SK-N-SH (cell line): ENCODE measurements around the gene NYNRIN. TPM values are rescaled to one million over a fixed set of nuclear protein-coding genes. Genes with fewer than 3 reads are reported as not detected.

Source experiments
- CTCF ChIA-PET: fragments of 300-600, 350-600 bp; formaldehyde crosslinking; extraction: SDS; loops from one replicate; lab custom pipeline; 2021; lab: Yijun Ruan, JAX
- POLR2A ChIA-PET: fragments of 350-600 bp; sonication (Branson Sonifier 250); formaldehyde crosslinking; extraction: SDS; loops from one replicate; lab custom pipeline; 2020; ENCODE audit warnings: antibody characterized with exemption, inconsistent platforms; lab: Yijun Ruan, JAX
- DNase-seq: peaks from one replicate; pipeline ENCODE4 v3.0.0; 2012
- H2AFZ ChIP-seq: fragments of 200-600 bp; sonication (generic); 2 replicates; pipeline ENCODE4 v1.8.1; 2016; ENCODE audit warnings: antibody characterized with exemption, mild to moderate bottlenecking, low read depth
- H3F3A ChIP-seq: fragments of 200-600 bp; sonication (generic); replicated peaks from 2 replicates; pipeline ENCODE3; 2016; ENCODE audit warnings: antibody characterized with exemption, mild to moderate bottlenecking; ENCODE audit not compliant: insufficient read depth
- H3K27ac ChIP-seq, 2 experiments: fragments of 200-500 bp in 1 of 2; fragments of 200-600 bp in 1 of 2; sonication (Bioruptor generic) in 1 of 2; sonication (generic), shearing (Covaris generic) in 1 of 2; 2 replicates each; pipeline versions ENCODE4 v1.5.1 to v1.6.1; 2014 to 2016; ENCODE audit warnings: low read depth in 2 of 2, inconsistent platforms in 1 of 2, low read length in 1 of 2, mild to moderate bottlenecking in 1 of 2, mixed read lengths in 1 of 2
- H3K27me3 ChIP-seq: fragments of 200-600 bp; sonication (generic), shearing (Covaris generic); 2 replicates; pipeline ENCODE4 v1.6.1; 2016; ENCODE audit warnings: mixed run types; ENCODE audit not compliant: insufficient read depth
- H3K36me3 ChIP-seq, 2 experiments: fragments of 200-500 bp in 1 of 2; fragments of 200-600 bp in 1 of 2; sonication (Bioruptor generic) in 1 of 2; sonication (generic) in 1 of 2; replicated peaks in 1 of 2; 2 replicates each; pipeline versions ENCODE3 to v1.5.1; 2014 to 2016; ENCODE audit warnings: low read length in 1 of 2, mild to moderate bottlenecking in 1 of 2; ENCODE audit not compliant: insufficient read depth in 2 of 2, control insufficient read depth in 1 of 2
- H3K4me1 ChIP-seq, 2 experiments: fragments of 200-500 bp in 1 of 2; fragments of 200-600 bp in 1 of 2; sonication (Bioruptor generic) in 1 of 2; sonication (generic), shearing (Covaris generic) in 1 of 2; 2 replicates each; pipeline versions ENCODE4 v1.5.1 to v1.6.1; 2014 to 2016; ENCODE audit warnings: low read depth in 1 of 2, low read length in 1 of 2, mixed run types in 1 of 2; ENCODE audit not compliant: insufficient read depth in 2 of 2, control insufficient read depth in 1 of 2
- H3K4me2 ChIP-seq: fragments of 200-600 bp; sonication (generic), shearing (Covaris generic); 2 replicates; pipeline ENCODE4 v1.6.1; 2017; ENCODE audit warnings: mixed run types
- H3K4me3 ChIP-seq, 2 experiments: fragments of 200-500 bp in 1 of 2; fragments of 200-600 bp in 1 of 2; sonication (Bioruptor generic) in 1 of 2; sonication (generic), shearing (Covaris generic) in 1 of 2; 2 replicates each; pipeline versions ENCODE4 v1.5.1 to v1.8.1; 2014 to 2016; ENCODE audit warnings: low read depth in 2 of 2, inconsistent platforms in 1 of 2, low read length in 1 of 2, mild to moderate bottlenecking in 1 of 2, mixed read lengths in 1 of 2, moderate library complexity in 1 of 2
- H3K79me2 ChIP-seq: fragments of 200-600 bp; sonication (generic); 2 replicates; pipeline ENCODE4 v1.8.1; 2017; ENCODE audit warnings: mild to moderate bottlenecking; ENCODE audit not compliant: insufficient read depth
- H3K9ac ChIP-seq: fragments of 200-600 bp; sonication (generic); 2 replicates; pipeline ENCODE4 v1.6.1; 2017; ENCODE audit warnings: mixed run types
- H3K9me2 ChIP-seq: fragments of 200-600 bp; sonication (generic); 2 replicates; pipeline ENCODE4 v1.6.1; 2017; ENCODE audit warnings: mixed run types
- H3K9me3 ChIP-seq: fragments of 200-600 bp; sonication (generic); 2 replicates; pipeline ENCODE4 v1.6.1; 2017; ENCODE audit warnings: mixed run types, mild to moderate bottlenecking, moderate library complexity
- H4K20me1 ChIP-seq: fragments of 200-600 bp; sonication (generic); 2 replicates; pipeline ENCODE4 v1.6.1; 2017; ENCODE audit warnings: mild to moderate bottlenecking, mixed run types; ENCODE audit not compliant: insufficient read depth
- GABPA ChIP-seq: IDR thresholded peaks from 2 replicates; pipeline ENCODE4 v1.4.0; 2012; ENCODE audit warnings: low read depth, mild to moderate bottlenecking
- MEF2A ChIP-seq: IDR thresholded peaks from 2 replicates; pipeline ENCODE4 v1.4.0; 2012; ENCODE audit warnings: low read depth, borderline replicate concordance
- NFIC ChIP-seq: IDR thresholded peaks from 2 replicates; pipeline ENCODE4 v1.4.0; 2012; ENCODE audit warnings: borderline replicate concordance
- NRF1 ChIP-seq: IDR thresholded peaks from 2 replicates; pipeline ENCODE4 v1.6.1; 2012; ENCODE audit warnings: low read depth, mild to moderate bottlenecking, low read length
- POLR2AphosphoS5 ChIP-seq: IDR thresholded peaks from 2 replicates; pipeline ENCODE4 v1.6.1; 2012; ENCODE audit warnings: low read depth, low read length
- RAD21 ChIP-seq: IDR thresholded peaks from 2 replicates; pipeline ENCODE4 v1.6.1; 2012; ENCODE audit warnings: mild to moderate bottlenecking, low read length
- RXRA ChIP-seq: IDR thresholded peaks from 2 replicates; pipeline ENCODE4 v1.4.0; 2012; ENCODE audit warnings: low read depth, mild to moderate bottlenecking, borderline replicate concordance
- SMC3 ChIP-seq: IDR thresholded peaks from 2 replicates; pipeline ENCODE4 v1.6.1; 2012; ENCODE audit warnings: low read depth, low read length, improper control_type of control experiment
- TCF12 ChIP-seq: IDR thresholded peaks from 2 replicates; pipeline ENCODE4 v1.4.0; 2012
- YY1 ChIP-seq: IDR thresholded peaks from 2 replicates; pipeline ENCODE4 v1.4.0; 2012; ENCODE audit warnings: low read depth, mild to moderate bottlenecking
- ZBTB33 ChIP-seq: IDR thresholded peaks from 2 replicates; pipeline ENCODE4 v1.4.0; 2012; ENCODE audit warnings: low read depth, borderline replicate concordance
- whole genome bisulfite sequencing: methylation state at CpG from one replicate; pipeline ENCODE4 v1.1.6; 2017; ENCODE audit warnings: low lambda C conversion rate; 5-methylcytosine and 5-hydroxymethylcytosine counted together
- polyA plus RNA-seq, 3 experiments: library from polyadenylated mRNA; depleted of rRNA; stranded (reverse); fragments of >200 nt; gene quantifications; 2 replicates each; pipeline ENCODE4 v1.2.3, GENCODE V29; 2012
- TF ChIP-seq, protein P1 (sequence below): fragments of 150-350 bp; IDR thresholded peaks from 2 replicates; pipeline ENCODE4 v1.6.1; 2016; ENCODE audit warnings: mild to moderate bottlenecking, low read depth, low read length

Gene NYNRIN
- polyA plus RNA-seq, 1 of the 3 experiments (the other 2 are of a cell fraction): 4.8 TPM

- Histone ChIP-seq H3K4me1 (no peaks in the 10 kb centered on the region; a peak in 1 of 4 replicates), H3K27me3 (peaks cover 48% of the 10 kb centered on the region), H3K36me3 (no peaks in the 10 kb centered on the region), H3F3A (no peaks in the 10 kb centered on the region), H3K4me2 (no peak overlapping the region), H3K79me2 (no peaks in the 10 kb centered on the region), H3K9me2 (no peaks in the 10 kb centered on the region), H3K9ac (no peak overlapping the region), H3K4me3 (no peak overlapping the region), H4K20me1 (no peaks in the 10 kb centered on the region), H3K9me3 (no peaks in the 10 kb centered on the region), H3K27ac (no peak overlapping the region), H2AFZ (no peak overlapping the region)
- DNase-seq: no peak
- ChIA-PET POLR2A (no interaction called here), CTCF (interaction anchor here (0.6 to 3.0 kb wide), 4 partner anchors 11 to 82 kb away, joined by 3 to 23 read pairs (median 4); no protein-coding TSS in a partner anchor)
- no peak for TF ChIP-seq NRF1
- no peak for TF ChIP-seq RAD21
- no peak for TF ChIP-seq TCF12
- no peak for TF ChIP-seq ZBTB33
- WGBS: 70% methylated on average over 7 of the region's 7 CpGs
These were observed 43.8 kb upstream of the NYNRIN start for GRCh38 chr14:24355009-24355408.

DNA sequence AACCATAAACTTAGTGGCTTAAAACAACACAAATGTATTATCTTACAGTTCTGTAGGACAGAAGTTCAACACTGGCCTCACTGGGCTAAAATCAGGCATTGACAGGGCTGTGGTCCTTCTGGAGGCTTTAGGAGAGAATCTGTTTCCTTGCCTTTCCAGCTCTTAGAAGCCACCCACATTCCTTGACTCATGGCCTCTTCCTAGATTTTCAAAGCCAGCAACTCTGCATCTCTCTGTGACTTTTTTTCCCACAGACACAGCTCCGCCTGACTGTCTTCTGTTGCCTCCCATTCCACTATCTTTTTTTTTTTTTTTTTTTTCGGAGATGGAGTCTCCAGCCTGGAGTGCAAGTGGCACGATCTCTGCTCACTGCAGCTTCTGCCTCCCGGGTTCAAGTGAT lies 42.6 kb upstream of the NYNRIN start:
- no peaks in the 10 kb centered on the region for H3K9me3 ChIP-seq
- no peak overlapping the region for H2AFZ ChIP-seq
- ChIA-PET CTCF (interaction anchor here (1.0 to 8.5 kb wide), 5 partner anchors 9 to 75 kb away, joined by 3 to 77 read pairs (median 23); partner anchors contain the start of genes ADCY4, CBLN3 and KHNYN), POLR2A (no interaction called here)
- TF ChIP-seq RXRA (no peak), NFIC (no peak), MEF2A (no peak), ZBTB33 (no peak), POLR2AphosphoS5 (no peak), SMC3 (no peak), YY1 (no peak), NRF1 (no peak), GABPA (no peak)
- TF ChIP-seq, protein P1, sequence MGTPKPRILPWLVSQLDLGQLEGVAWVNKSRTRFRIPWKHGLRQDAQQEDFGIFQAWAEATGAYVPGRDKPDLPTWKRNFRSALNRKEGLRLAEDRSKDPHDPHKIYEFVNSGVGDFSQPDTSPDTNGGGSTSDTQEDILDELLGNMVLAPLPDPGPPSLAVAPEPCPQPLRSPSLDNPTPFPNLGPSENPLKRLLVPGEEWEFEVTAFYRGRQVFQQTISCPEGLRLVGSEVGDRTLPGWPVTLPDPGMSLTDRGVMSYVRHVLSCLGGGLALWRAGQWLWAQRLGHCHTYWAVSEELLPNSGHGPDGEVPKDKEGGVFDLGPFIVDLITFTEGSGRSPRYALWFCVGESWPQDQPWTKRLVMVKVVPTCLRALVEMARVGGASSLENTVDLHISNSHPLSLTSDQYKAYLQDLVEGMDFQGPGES: no peak
- no peaks in the 10 kb centered on the region for H3K9me2 ChIP-seq
- H3K9ac ChIP-seq: no peak overlapping the region
- no peaks in the 10 kb centered on the region for H3F3A ChIP-seq
- DNase-seq: no peak
- 69% methylated on average over 4 of the region's 4 CpGs for WGBS
- no peaks in the 10 kb centered on the region for H3K36me3 ChIP-seq
- no peak overlapping the region for H3K4me3 ChIP-seq
- no peaks in the 10 kb centered on the region for H3K79me2 ChIP-seq
- H3K4me1 ChIP-seq: no peaks in the 10 kb centered on the region; a peak in 1 of 4 replicates
- H3K4me2 ChIP-seq: no peak overlapping the region
- no peaks in the 10 kb centered on the region for H4K20me1 ChIP-seq
- H3K27ac ChIP-seq: no peak overlapping the region
- H3K27me3 ChIP-seq: peaks cover 37% of the 10 kb centered on the region; the same call in 1 of the 2 replicates
